Hepatocyte (in vitro differentiated cells): ENCODE data around the gene EGR1. TPM values are rescaled to one million over a fixed set of nuclear protein-coding genes. Genes with fewer than 3 reads are reported as not detected.

Source experiments
- DNase-seq: peaks from one replicate; pipeline ENCODE4 v3.0.0-alpha.2; 2016; ENCODE audit warnings: low spot score
- H2AFZ ChIP-seq: fragments of 200-600 bp; sonication (generic); 2 replicates; pipeline ENCODE4 v1.6.0; 2016; ENCODE audit warnings: antibody characterized with exemption, mild to moderate bottlenecking
- H3K27ac ChIP-seq: fragments of 200-600 bp; sonication (generic); 2 replicates; pipeline ENCODE4 v1.5.1; 2016; ENCODE audit warnings: mild to moderate bottlenecking
- H3K27me3 ChIP-seq: fragments of 200-600 bp; sonication (generic); 2 replicates; pipeline ENCODE4 v1.6.1; 2016
- H3K36me3 ChIP-seq: fragments of 200-600 bp; sonication (generic); replicated peaks from 2 replicates; pipeline ENCODE4 v1.5.1; 2016; ENCODE audit warnings: low read depth; ENCODE audit not compliant: insufficient read depth
- H3K4me1 ChIP-seq: fragments of 200-600 bp; sonication (generic); 2 replicates; pipeline ENCODE4 v1.5.1; 2016; ENCODE audit warnings: mild to moderate bottlenecking, moderate library complexity; ENCODE audit not compliant: insufficient read depth
- H3K4me2 ChIP-seq: fragments of 200-600 bp; sonication (generic); 2 replicates; pipeline ENCODE4 v1.6.0; 2016
- H3K4me3 ChIP-seq: fragments of 200-600 bp; sonication (generic); 2 replicates; pipeline ENCODE4 v1.5.1; 2016; ENCODE audit warnings: mild to moderate bottlenecking
- H3K79me2 ChIP-seq: fragments of 200-600 bp; sonication (generic); 2 replicates; pipeline ENCODE4 v1.6.0; 2017; ENCODE audit warnings: mild to moderate bottlenecking
- H3K9me2 ChIP-seq: fragments of 200-600 bp; sonication (generic); replicated peaks from 2 replicates; pipeline ENCODE4 v1.6.0; 2017; ENCODE audit warnings: mild to moderate bottlenecking; ENCODE audit not compliant: insufficient read depth
- H3K9me3 ChIP-seq: fragments of 200-600 bp; sonication (generic); 2 replicates; pipeline ENCODE4 v1.5.1; 2016; ENCODE audit warnings: low read depth, mild to moderate bottlenecking
- H4K20me1 ChIP-seq: fragments of 200-600 bp; sonication (generic); 2 replicates; pipeline ENCODE4 v1.6.0; 2016; ENCODE audit warnings: mild to moderate bottlenecking; ENCODE audit not compliant: insufficient read depth, poor library complexity, severe bottlenecking
- CTCF ChIP-seq: fragments of 200-600 bp; sonication (generic); IDR thresholded peaks from 2 replicates; pipeline ENCODE4 v1.5.1; 2016; ENCODE audit warnings: antibody characterized with exemption, mild to moderate bottlenecking; ENCODE audit not compliant: poor library complexity
- EZH2 ChIP-seq: fragments of 200-600 bp; sonication (generic); IDR thresholded peaks from 2 replicates; pipeline ENCODE4 v1.6.1; 2016; ENCODE audit warnings: antibody characterized with exemption, mild to moderate bottlenecking, borderline replicate concordance
- EZH2phosphoT487 ChIP-seq: fragments of 200-600 bp; sonication (generic); IDR thresholded peaks from one replicate; pipeline ENCODE4 v1.6.1; 2018; ENCODE audit warnings: antibody characterized with exemption, mild to moderate bottlenecking, low read depth, moderate library complexity; ENCODE audit not compliant: unreplicated experiment, severe bottlenecking
- WGBS: methylation state at CpG from one replicate; pipeline ENCODE4 v1.1.6; 2016; ENCODE audit warnings: low lambda C conversion rate; ENCODE audit errors: missing lambda C conversion rate; 5-methylcytosine and 5-hydroxymethylcytosine counted together
- polyA plus RNA-seq: library from polyadenylated mRNA; unstranded; fragments of >200 nt; fragmentation: Nextera tagmentation; extraction: Ambion mirVana; gene quantifications from 2 replicates; pipeline ENCODE4 v1.2.1, GENCODE V29; 2016
- total RNA-seq: library from RNA; depleted of rRNA; stranded (reverse); fragments of >200 nt; gene quantifications from 2 replicates; pipeline ENCODE4 v1.2.3, GENCODE V29; 2014

Gene EGR1
- total and polyA plus RNA-seq, 2 experiments from 2014 or later, result 95.4 to 336 TPM

GRCh38 chr5:138469540-138470321 is 4.5 kb downstream of the EGR1 start:
- Histone ChIP-seq H3K27me3 (no peaks in the 10 kb centered on the region), H3K36me3 (no peaks in the 10 kb centered on the region), H3K27ac (no peak overlapping the region), H3K79me2 (no peaks in the 10 kb centered on the region), H3K4me1 (no peaks in the 10 kb centered on the region), H3K9me3 (no peaks in the 10 kb centered on the region), H2AFZ (no peak overlapping the region), H3K4me3 (no peak overlapping the region), H3K4me2 (no peak overlapping the region), H3K9me2 (no peaks in the 10 kb centered on the region), H4K20me1 (peaks cover 25% of the 10 kb centered on the region)
- no peak for TF ChIP-seq CTCF
- TF ChIP-seq EZH2phosphoT487, result peak; percentile 2
- DNase-seq, result peak; percentile 81
- WGBS, result 85% methylated on average over 8 of the region's 8 CpGs

GRCh38 chr5:138470322-138471051 is 5.2 kb downstream of the EGR1 start:
- no peaks in the 10 kb centered on the region for H3K4me1 ChIP-seq
- no peaks in the 10 kb centered on the region for H3K79me2 ChIP-seq
- H3K9me2 ChIP-seq, result no peaks in the 10 kb centered on the region
- no peaks in the 10 kb centered on the region for H3K36me3 ChIP-seq
- H3K4me2 ChIP-seq, result no peak overlapping the region
- H4K20me1 ChIP-seq, result peaks cover 25% of the 10 kb centered on the region
- H3K4me3 ChIP-seq, result no peak overlapping the region
- TF ChIP-seq EZH2 (no peak), CTCF (no peak), EZH2phosphoT487 (no peak)
- WGBS, result 89% methylated on average over 3 of the region's 3 CpGs
- H3K27me3 ChIP-seq, result no peaks in the 10 kb centered on the region
- H3K27ac ChIP-seq, result no peak overlapping the region
- DNase-seq, result peak; percentile 78
- H2AFZ ChIP-seq, result no peak overlapping the region
- H3K9me3 ChIP-seq, result no peaks in the 10 kb centered on the region

DNA sequence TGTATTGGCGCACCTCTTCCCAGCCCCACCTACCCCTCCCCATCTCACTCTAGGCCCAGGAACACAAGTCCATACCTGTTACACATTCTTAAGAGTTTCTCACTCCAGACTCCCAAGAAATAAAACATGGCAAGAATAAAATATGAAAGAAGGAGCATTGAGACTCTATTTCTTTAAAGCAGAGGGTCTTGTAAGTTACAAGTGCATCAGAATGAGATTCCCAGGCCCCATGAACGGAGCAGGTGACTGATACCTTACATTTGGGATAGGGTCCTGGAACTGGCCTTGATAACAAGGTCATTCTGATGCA is 5.7 kb downstream of the EGR1 start:
- Histone ChIP-seq H3K9me2 (no peaks in the 10 kb centered on the region), H3K4me1 (no peaks in the 10 kb centered on the region), H3K79me2 (no peaks in the 10 kb centered on the region), H3K4me3 (no peak overlapping the region), H3K4me2 (no peak overlapping the region), H3K36me3 (no peaks in the 10 kb centered on the region), H4K20me1 (peaks cover 20% of the 10 kb centered on the region), H3K9me3 (no peaks in the 10 kb centered on the region), H3K27me3 (no peaks in the 10 kb centered on the region), H2AFZ (no peak overlapping the region), H3K27ac (no peak overlapping the region)
- DNase-seq, result no peak
- WGBS, result 95% methylated on average over 2 of the region's 2 CpGs
- TF ChIP-seq CTCF (no peak), EZH2phosphoT487 (no peak), EZH2 (no peak)
